Lower leg skin (tissue), 4 donors: ENCODE results near the gene COL2A1. TPM values are rescaled to one million over a fixed set of nuclear protein-coding genes. Genes with fewer than 3 reads are reported as not detected.

Source experiments
- DNase-seq, 2 donors: peaks; one replicate each; pipeline ENCODE4 v3.0.0-alpha.2; 2019; ENCODE audit warnings: low spot score in 2 of 2
- H3K4me3 ChIP-seq: fragments of 200-600 bp; sonication (generic); 2 replicates; pipeline ENCODE4 v1.5.1; 2017; ENCODE audit warnings: mild to moderate bottlenecking, low read depth; ENCODE audit not compliant: poor library complexity, severe bottlenecking
- POLR2A ChIP-seq, 2 donors: fragments of 450-650 bp; IDR thresholded peaks; one replicate each; pipeline ENCODE4 v1.6.1; 2016 to 2017; ENCODE audit warnings: antibody characterized with exemption in 2 of 2, mild to moderate bottlenecking in 1 of 2, moderate library complexity in 1 of 2
- WGBS, 2 donors: methylation state at CpG; one replicate each; pipeline ENCODE4 v1.1.5; 2018; 5-methylcytosine and 5-hydroxymethylcytosine counted together
- intact Hi-C: fragments of 100-400 bp; cut with DNase I; formaldehyde crosslinking; loops from one replicate; pipeline ENCODE4 v1.15.0; 2023; ENCODE audit warnings: low total_unique reads
- total RNA-seq, 4 donors: library from RNA; depleted of rRNA; stranded (reverse); fragments of >200 nt; gene quantifications; one replicate each; pipeline ENCODE4 v1.1.0, GENCODE V29; 2016
- TF ChIP-seq, protein P1 (sequence below), 3 donors: fragments of 450-650 bp; IDR thresholded peaks; one replicate each; pipeline ENCODE4 v1.5.1; 2016; ENCODE audit warnings: antibody characterized with exemption in 3 of 3, mild to moderate bottlenecking in 3 of 3, moderate library complexity in 2 of 3

The COL2A1 gene
- under 1 TPM in 2 of 4 donors, not detected in 2; 0.07 to 0.26 TPM for total RNA-seq

DNA sequence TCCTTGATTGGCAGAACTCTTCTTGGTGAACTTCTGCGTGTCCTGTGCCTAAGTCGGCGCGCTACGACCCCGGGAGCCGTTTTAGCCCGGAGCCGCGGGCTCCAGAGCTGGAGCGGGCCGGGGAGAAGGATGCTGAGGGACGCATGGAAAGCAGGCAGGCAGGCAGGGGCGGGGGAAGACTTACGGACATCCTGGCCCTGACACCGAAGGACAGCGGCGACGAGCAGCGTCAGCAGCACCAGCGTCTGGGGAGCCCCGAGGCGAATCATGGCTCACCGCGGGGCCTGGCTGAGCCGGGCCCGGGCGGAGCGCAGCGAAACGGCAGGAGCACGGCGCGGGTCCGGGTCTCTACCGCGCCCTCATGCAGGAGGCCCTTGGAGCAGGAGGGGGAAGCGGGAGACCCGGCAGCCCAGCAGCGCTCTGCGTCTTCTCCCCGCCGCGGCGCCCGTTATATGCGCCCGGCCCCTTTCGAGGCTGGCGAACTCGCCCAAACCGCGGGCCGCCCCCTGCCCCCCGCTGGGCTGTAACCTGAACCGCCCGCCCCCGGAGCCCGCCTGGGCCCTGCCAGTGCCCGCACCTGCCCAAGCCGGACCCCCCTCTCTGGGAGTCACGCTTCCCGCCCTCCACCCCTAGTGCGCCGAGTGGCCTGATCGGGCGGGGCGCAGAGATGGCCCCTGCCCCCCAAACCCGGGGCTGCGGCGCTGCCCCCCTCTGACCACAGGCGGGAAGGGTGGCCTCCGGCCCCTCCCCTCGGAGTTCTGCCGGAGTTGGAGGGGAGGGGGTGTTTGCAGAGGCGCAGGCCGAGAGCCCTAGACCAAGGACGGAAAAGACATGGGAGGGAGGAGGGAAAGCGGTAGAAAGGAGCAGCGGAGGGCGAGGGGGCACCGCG is at the start of gene COL2A1:
Gene COL2A1, minus strand, starts transcription at position 424 of the 889 bp plus-strand sequence. Its CDS starts 155 bp downstream, at position 269.
- peak in 1 of 2 donors; percentile 86 for DNase-seq
- H3K4me3 ChIP-seq, result no peak within 1 kb of the TSS
- intact Hi-C loops, result no loop called here
- no peak for TF ChIP-seq POLR2A (IDR thresholded peaks at IDR 0.05)
- TF ChIP-seq, protein P1, sequence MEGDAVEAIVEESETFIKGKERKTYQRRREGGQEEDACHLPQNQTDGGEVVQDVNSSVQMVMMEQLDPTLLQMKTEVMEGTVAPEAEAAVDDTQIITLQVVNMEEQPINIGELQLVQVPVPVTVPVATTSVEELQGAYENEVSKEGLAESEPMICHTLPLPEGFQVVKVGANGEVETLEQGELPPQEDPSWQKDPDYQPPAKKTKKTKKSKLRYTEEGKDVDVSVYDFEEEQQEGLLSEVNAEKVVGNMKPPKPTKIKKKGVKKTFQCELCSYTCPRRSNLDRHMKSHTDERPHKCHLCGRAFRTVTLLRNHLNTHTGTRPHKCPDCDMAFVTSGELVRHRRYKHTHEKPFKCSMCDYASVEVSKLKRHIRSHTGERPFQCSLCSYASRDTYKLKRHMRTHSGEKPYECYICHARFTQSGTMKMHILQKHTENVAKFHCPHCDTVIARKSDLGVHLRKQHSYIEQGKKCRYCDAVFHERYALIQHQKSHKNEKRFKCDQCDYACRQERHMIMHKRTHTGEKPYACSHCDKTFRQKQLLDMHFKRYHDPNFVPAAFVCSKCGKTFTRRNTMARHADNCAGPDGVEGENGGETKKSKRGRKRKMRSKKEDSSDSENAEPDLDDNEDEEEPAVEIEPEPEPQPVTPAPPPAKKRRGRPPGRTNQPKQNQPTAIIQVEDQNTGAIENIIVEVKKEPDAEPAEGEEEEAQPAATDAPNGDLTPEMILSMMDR (IDR thresholded peaks at IDR 0.05), result no peak
- 9 to 13% methylated on average over 42 to 68 of the region's 83 CpGs for WGBS, 2 donors

DNA sequence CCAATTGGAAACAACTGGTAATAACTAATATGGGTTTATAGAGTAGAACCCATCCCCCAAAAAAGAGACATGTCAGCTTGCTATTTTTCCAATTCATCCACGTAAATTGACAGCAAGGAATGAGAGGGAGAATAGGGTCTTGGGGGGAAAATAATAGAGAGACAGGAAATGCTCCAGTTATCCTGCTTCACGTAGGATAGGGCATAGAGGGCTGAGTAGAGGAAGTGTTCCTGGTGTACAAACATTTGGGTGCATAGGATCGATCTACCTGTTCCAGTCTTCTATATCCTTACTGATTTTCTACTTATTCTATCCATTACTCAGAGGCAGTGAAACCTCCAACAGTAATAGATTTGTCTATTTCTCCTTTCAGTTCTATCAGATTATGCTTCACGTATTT is 49.6 kb upstream of the COL2A1 start:
- H3K4me3 ChIP-seq, result no peak overlapping the region
- TF ChIP-seq, protein P1 (IDR thresholded peaks at IDR 0.05), result no peak
- WGBS, 2 donors, result 95 to 98% methylated on average over 4 of the region's 4 CpGs
- DNase-seq, result no peak
- intact Hi-C loops, result no loop called here

- DNase-seq, result no peak
- intact Hi-C loops, result no loop called here
- 96 to 98% methylated on average over 3 of the region's 3 CpGs for WGBS, 2 donors
- no peak for TF ChIP-seq POLR2A (IDR thresholded peaks at IDR 0.05)
- TF ChIP-seq, protein P1 (IDR thresholded peaks at IDR 0.05), result no peak
- H3K4me3 ChIP-seq, result no peak overlapping the region
Measured at GRCh38 chr12:48053122-48053521, 48.8 kb upstream of the COL2A1 start.

- TF ChIP-seq, protein P1 (IDR thresholded peaks at IDR 0.05), result no peak
- TF ChIP-seq POLR2A (IDR thresholded peaks at IDR 0.05), result no peak
- intact Hi-C loops, result no loop called here
- H3K4me3 ChIP-seq, result no peak overlapping the region
- DNase-seq, result no peak
- WGBS, 2 donors, result 98 to 100% methylated on average over 2 of the region's 2 CpGs
Measured at GRCh38 chr12:48051681-48052080, 47.4 kb upstream of the COL2A1 start.

DNA sequence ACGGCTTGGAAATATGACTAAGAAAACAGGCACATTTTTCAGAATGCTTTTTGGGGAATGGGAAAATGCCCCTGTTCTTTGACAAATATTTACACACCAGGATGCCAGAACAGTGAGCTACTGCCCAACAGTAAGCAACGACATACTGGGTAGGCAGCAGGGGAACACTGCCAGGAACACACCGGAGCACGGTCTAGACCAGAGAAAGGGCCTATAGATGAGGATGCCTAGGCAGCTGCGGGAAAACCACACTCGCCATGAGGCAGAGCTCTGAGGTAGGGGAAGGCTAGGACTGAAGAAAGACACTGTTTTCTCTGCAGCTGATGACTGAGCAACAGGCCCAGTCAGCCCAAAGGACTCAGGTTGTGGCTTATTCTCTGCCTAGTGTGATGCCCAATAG is 45.9 kb upstream of the COL2A1 start:
- no peak for DNase-seq
- no peak overlapping the region for H3K4me3 ChIP-seq
- no peak for TF ChIP-seq POLR2A (IDR thresholded peaks at IDR 0.05)
- TF ChIP-seq, protein P1 (IDR thresholded peaks at IDR 0.05), result no peak
- 88 to 93% methylated on average over 6 of the region's 6 CpGs for WGBS, 2 donors
- intact Hi-C loops, result no loop called here
